Transverse colon (tissue), 3 donors: Measurements from ENCODE around the gene ABCC10.

ENCODE experiments used
- CTCF ChIP-seq, 5 experiments: fragments of 200-600 bp in 3 of 5; fragments of 450-650 bp in 2 of 5; sonication (generic) in 3 of 5; IDR thresholded peaks; 1 replicate in 2 of 5; 2 replicates in 3 of 5; pipeline ENCODE4 v1.5.1; 2016 to 2017; ENCODE audit warnings: antibody characterized with exemption in 5 of 5, inconsistent platforms in 3 of 5, mild to moderate bottlenecking in 2 of 5, moderate library complexity in 1 of 5
- POLR2A ChIP-seq: fragments of 450-650 bp; IDR thresholded peaks from one replicate; pipeline ENCODE4 v1.6.1; 2016; ENCODE audit warnings: antibody characterized with exemption, mild to moderate bottlenecking, moderate library complexity

DNA sequence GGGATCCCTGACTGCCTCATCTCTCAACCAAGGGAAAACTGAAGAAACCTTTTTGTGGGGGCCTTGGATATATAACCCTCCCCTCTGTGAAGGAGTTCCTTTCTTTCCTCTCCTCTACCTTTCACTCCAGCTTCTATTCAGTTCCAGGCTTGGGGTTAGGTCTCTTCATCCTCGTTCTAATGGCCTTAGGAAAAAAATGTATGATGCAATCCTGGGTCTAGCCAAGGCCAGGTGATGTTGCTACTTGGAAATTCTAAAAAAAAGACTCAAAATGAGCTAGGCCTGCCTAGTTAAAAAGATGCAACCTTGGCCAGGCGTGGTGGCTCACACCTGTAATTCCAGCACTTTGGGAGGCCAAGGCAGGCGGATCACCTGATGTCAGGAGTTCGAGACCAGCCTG is 7.6 kb downstream of the ABCC10 start:
- TF ChIP-seq POLR2A (no peak), CTCF (IDR thresholded peaks at IDR 0.05) (no peak)
